Upper lobe of left lung (tissue), 6 donors: ENCODE measurements around the gene HPN. TPM values are rescaled to one million over a fixed set of nuclear protein-coding genes. Genes with fewer than 3 reads are reported as not detected.

Experiments used
- ATAC-seq, 2 donors: fragments of 200-7000 bp; cut with Tn5 transposase; one replicate each; pipeline ENCODE4 v1.9.1; 2022; ENCODE audit warnings: mild to moderate bottlenecking in 2 of 2, moderate library complexity in 2 of 2; ENCODE audit not compliant: low FRiP score in 2 of 2
- DNase-seq, 2 donors: peaks; one replicate each; pipeline ENCODE4 v3.0.0-alpha.2; 2019 to 2020
- H3K27ac ChIP-seq, 4 donors: fragments of 200-600 bp; sonication (generic); one replicate each; pipeline ENCODE4 v1.5.1; 2016 to 2019
- H3K27me3 ChIP-seq, 4 donors: fragments of 200-600 bp; sonication (generic); one replicate each; pipeline ENCODE4 v1.5.1; 2017 to 2019
- H3K36me3 ChIP-seq, 4 donors: fragments of 200-600 bp; sonication (generic); one replicate each; pipeline ENCODE4 v1.5.1; 2016 to 2019
- H3K4me1 ChIP-seq, 4 donors: fragments of 200-600 bp; sonication (generic); one replicate each; pipeline ENCODE4 v1.5.1; 2018 to 2019
- H3K4me3 ChIP-seq, 4 donors: fragments of 200-600 bp; sonication (generic); one replicate each; pipeline ENCODE4 v1.5.1; 2017 to 2019; ENCODE audit warnings: mild to moderate bottlenecking in 2 of 4, moderate library complexity in 1 of 4
- H3K9me3 ChIP-seq, 4 donors: fragments of 200-600 bp; sonication (generic); one replicate each; pipeline ENCODE4 v1.5.1; 2018 to 2019
- CTCF ChIP-seq, 6 experiments: fragments of 450-650 bp in 4 of 6; fragments of 200-600 bp in 2 of 6; sonication (generic) in 2 of 6; IDR thresholded peaks; one replicate each; pipeline ENCODE4 v1.5.1; 2016 to 2019; ENCODE audit warnings: antibody characterized with exemption in 6 of 6
- EP300 ChIP-seq, 4 donors: sonication (generic); formaldehyde crosslinking; IDR thresholded peaks; one replicate each; pipeline ENCODE4 v1.5.1; 2017; ENCODE audit warnings: antibody characterized with exemption in 4 of 4, control low read depth in 2 of 4
- POLR2A ChIP-seq, 4 donors: fragments of 450-650 bp; IDR thresholded peaks; one replicate each; pipeline ENCODE4 v1.5.1; 2016 to 2017; ENCODE audit warnings: antibody characterized with exemption in 4 of 4, mild to moderate bottlenecking in 2 of 4
- POLR2AphosphoS5 ChIP-seq, 2 donors: sonication (generic); formaldehyde crosslinking; IDR thresholded peaks; one replicate each; pipeline ENCODE4 v1.5.1; 2017; ENCODE audit warnings: antibody characterized with exemption in 2 of 2
- WGBS, 2 donors: methylation state at CpG; one replicate each; pipeline ENCODE4 v1.1.5; 2017 to 2018; 5-methylcytosine and 5-hydroxymethylcytosine counted together
- total RNA-seq, 6 donors: library from RNA; depleted of rRNA in 4 of 6; stranded (reverse); fragments of >200 nt in 4 of 6; gene quantifications; one replicate each; pipeline versions ENCODE4 v1.1.0 to v1.2.1, GENCODE V29; 2016 to 2021
- donor health status: DM: no; HTN: no; CAD: no; lungs with moderate emphysema.
- donor health status: DM: no; HTN: yes; CAD: no; lungs with severe emphysema.

HPN gene
- total RNA-seq, 6 donors from 2014 or later: 15.9 to 54.5 (median 41.1) TPM

- H3K27me3 ChIP-seq: no peaks in the 10 kb centered on the region
- no peak for DNase-seq
- H3K36me3 ChIP-seq: no peaks in the 10 kb centered on the region
- no peak overlapping the region for H3K27ac ChIP-seq
- no peak overlapping the region for H3K4me3 ChIP-seq
- WGBS, 2 donors: 77 to 85% methylated on average over 3 to 8 of the region's 8 CpGs
- peaks cover 8 to 12% (median 9%) of the 10 kb centered on the region in 4 donors for H3K4me1 ChIP-seq
- no peak for TF ChIP-seq POLR2AphosphoS5 (IDR thresholded peaks at IDR 0.05)
- TF ChIP-seq POLR2A (IDR thresholded peaks at IDR 0.05): no peak
- no peak for TF ChIP-seq EP300 (IDR thresholded peaks at IDR 0.05)
- TF ChIP-seq CTCF (IDR thresholded peaks at IDR 0.05): no peak
- ATAC-seq: no peak
- H3K9me3 ChIP-seq: no peaks in the 10 kb centered on the region
Measured at GRCh38 chr19:35088131-35088913, 46.8 kb downstream of the HPN start.

- H3K27me3 ChIP-seq: no peaks in the 10 kb centered on the region
- no peak for DNase-seq
- H3K4me1 ChIP-seq: peaks cover 8 to 12% (median 9%) of the 10 kb centered on the region in 4 donors
- TF ChIP-seq EP300 (IDR thresholded peaks at IDR 0.05) (no peak), CTCF (IDR thresholded peaks at IDR 0.05) (no peak), POLR2A (IDR thresholded peaks at IDR 0.05) (no peak), POLR2AphosphoS5 (IDR thresholded peaks at IDR 0.05) (no peak)
- no peaks in the 10 kb centered on the region for H3K9me3 ChIP-seq
- no peak for ATAC-seq
- 85 to 92% methylated on average over 8 of the region's 8 CpGs for whole genome bisulfite sequencing, 2 donors
- H3K36me3 ChIP-seq: no peaks in the 10 kb centered on the region
- no peak overlapping the region for H3K27ac ChIP-seq
- H3K4me3 ChIP-seq: no peak overlapping the region
Measured at GRCh38 chr19:35089554-35089953, 48.0 kb downstream of the HPN start.

GRCh38 chr19:35090160-35090505, 48.6 kb downstream of the HPN start:
- Histone ChIP-seq H3K36me3 (no peaks in the 10 kb centered on the region), H3K27me3 (no peaks in the 10 kb centered on the region), H3K27ac (no peak overlapping the region), H3K4me3 (peak overlapping the region in 1 of 4 donors; percentile 15), H3K4me1 (peaks cover 8 to 12% (median 9%) of the 10 kb centered on the region in 4 donors), H3K9me3 (no peaks in the 10 kb centered on the region)
- no peak for TF ChIP-seq POLR2AphosphoS5 (IDR thresholded peaks at IDR 0.05)
- TF ChIP-seq EP300 (IDR thresholded peaks at IDR 0.05): no peak
- no peak for TF ChIP-seq CTCF (IDR thresholded peaks at IDR 0.05)
- ATAC-seq: no peak
- WGBS, 2 donors: 28 to 41% methylated on average over 9 of the region's 9 CpGs
- no peak for DNase-seq

GRCh38 chr19:35090506-35091214, 49.1 kb downstream of the HPN start:
- no peaks in the 10 kb centered on the region for H3K9me3 ChIP-seq
- H3K27ac ChIP-seq: no peak overlapping the region
- DNase-seq (peak; percentile 65 to 86), ATAC-seq (peak; percentile 85 to 87)
- 8 to 14% methylated on average over 16 to 36 of the region's 36 CpGs for WGBS, 2 donors
- no peaks in the 10 kb centered on the region for H3K36me3 ChIP-seq
- H3K27me3 ChIP-seq: no peaks in the 10 kb centered on the region
- peaks cover 8 to 12% (median 9%) of the 10 kb centered on the region in 4 donors for H3K4me1 ChIP-seq
- peak overlapping the region in 2 of 4 donors; percentile 10 to 15 for H3K4me3 ChIP-seq
- TF ChIP-seq POLR2A (IDR thresholded peaks at IDR 0.05) (no peak), CTCF (IDR thresholded peaks at IDR 0.05) (peak; percentile 33 to 66 (median 58))
